ENCODE data around the gene EXPH5.

- TF ChIP-seq EZH2 (IDR thresholded peaks at IDR 0.05; ENCODE audit: low read depth) (no peak), CTCF (conservative IDR thresholded peaks at IDR 0.05) (no peak)
Observed at GRCh38 chr11:108524422-108524821, 69.1 kb downstream of the EXPH5 start.
